Activated naive CD4-positive, alpha-beta T cell treated with anti-CD3 and anti-CD28 coated beads, Interleukin-2, amount 50 U/mL, for 16 hours (primary cell): ENCODE measurements around the gene GABRB1.
"Not testable (repeated sequence)": the region's sequence is repeated elsewhere in the genome, so short reads cannot be mapped to it uniquely, and the experiment has no call there.

Experiments used
- DNase-seq: peaks from one replicate; pipeline ENCODE4 v3.0.0-alpha.2; 2020

The GABRB1 gene

GRCh38 chr4:47330866-47331265, 299.5 kb downstream of the GABRB1 start:
- no peak for DNase-seq

- no peak for DNase-seq
These were observed 303.3 kb downstream of the GABRB1 start for GRCh38 chr4:47334652-47335051.

GRCh38 chr4:47337893-47338292, 306.5 kb downstream of the GABRB1 start:
- DNase-seq, result no peak

GRCh38 chr4:47340914-47341313, 309.5 kb downstream of the GABRB1 start:
- no peak for DNase-seq

DNA sequence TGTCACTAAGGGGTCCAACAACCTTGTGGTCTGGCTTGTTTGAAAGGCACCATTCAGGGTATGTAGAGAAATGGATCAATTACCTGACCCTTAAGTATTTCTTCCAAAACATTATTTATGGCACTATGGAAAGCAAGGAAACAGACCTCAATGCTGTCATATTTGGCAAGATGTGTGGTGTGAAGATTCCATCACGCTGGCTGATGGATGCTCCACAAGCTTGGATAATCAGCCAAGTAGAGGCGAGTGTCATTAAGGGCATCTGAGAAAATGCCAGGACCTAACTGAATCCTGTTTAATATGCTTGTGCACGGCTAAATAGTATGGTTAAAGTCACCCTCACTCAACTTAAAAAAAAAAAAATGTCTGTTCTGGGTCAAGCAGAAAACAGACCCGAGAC, 311.4 kb downstream of the GABRB1 start:
- DNase-seq, result no peak

GRCh38 chr4:47349326-47349725, 318.0 kb downstream of the GABRB1 start:
- DNase-seq, result no peak

- no peak for DNase-seq
These were observed 324.2 kb downstream of the GABRB1 start for GRCh38 chr4:47355568-47355967.

- DNase-seq, result no peak
These were observed 328.5 kb downstream of the GABRB1 start for GRCh38 chr4:47359891-47360290.

DNA sequence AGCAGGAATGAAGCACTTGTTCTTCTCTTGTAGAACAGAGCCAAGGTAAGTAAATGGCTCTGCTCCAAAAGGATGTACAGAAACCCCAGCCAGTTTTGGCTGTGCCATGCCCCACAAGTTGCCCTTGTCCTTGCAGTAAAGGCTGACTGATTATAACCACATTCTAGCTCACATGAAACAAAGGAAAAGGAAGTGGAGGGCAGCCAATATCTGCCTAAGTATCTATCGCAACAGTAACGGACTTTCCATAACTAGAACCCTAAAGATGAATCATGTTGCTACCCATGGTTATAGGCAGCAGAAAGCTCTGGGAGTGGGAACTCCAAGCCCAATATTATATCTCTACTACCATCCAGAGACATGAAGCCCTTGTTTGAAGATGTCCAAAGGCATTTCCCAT, 336.4 kb downstream of the GABRB1 start:
- no peak for DNase-seq

DNA sequence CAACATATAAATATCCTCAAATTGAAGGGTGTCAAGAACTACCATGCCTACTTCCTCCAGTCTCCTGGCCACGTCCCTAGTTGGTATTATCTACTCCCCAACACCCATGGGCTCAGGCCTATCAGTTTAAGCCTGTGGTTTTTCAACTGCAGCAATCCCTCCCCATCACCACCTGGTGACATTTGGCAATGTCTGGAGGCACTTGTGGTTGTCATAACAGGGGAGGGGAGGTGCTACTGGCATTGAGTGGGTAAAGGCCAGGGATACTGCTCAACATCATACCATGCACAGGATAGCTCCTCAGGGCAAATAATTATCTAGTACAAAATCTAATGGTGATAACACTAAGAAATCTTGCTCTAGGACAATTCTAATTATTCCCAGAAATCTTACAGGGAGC, 336.8 kb downstream of the GABRB1 start:
- no peak for DNase-seq

GRCh38 chr4:47372561-47372960, 341.2 kb downstream of the GABRB1 start:
- DNase-seq, result no peak

GRCh38 chr4:47373174-47373573, 341.8 kb downstream of the GABRB1 start:
- DNase-seq, result no peak

DNA sequence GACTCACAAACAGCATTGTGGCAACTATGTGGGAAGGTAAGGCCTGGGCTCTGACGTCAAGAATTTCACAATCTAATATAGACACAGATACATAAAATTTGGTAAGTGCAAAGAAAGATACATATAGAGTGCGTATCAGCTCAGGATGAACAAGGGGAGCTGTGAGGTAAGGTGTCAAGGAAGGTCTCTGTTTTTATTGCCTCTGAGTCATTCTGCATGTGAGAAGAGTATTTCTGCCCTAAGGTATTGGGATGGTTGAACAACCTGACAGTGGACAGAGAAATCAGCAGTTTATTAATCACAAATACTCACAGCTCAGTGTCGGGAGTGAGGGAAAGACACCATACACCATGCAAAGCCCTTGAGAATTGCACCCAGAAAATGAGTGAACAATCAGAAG, 342.3 kb downstream of the GABRB1 start:
- DNase-seq, result no peak

DNA sequence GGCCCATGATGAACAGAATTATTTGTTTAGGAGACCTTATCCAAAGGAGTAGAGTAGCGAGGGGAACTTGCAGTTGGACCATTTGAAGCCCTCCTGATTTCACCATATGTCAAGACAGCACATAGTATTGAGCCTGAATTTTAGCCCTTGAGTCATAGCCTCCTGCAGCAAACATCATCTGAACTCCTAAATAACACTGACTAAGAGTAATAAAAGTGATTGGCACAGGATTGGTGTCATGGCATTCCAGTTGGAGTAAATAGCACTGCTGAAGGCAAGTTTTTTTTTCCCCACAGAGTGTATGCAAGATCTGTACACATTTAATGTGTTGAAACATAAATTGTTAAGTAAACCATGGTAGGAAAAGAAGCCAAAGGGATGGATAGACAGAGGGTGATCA, 343.1 kb downstream of the GABRB1 start:
- no peak for DNase-seq

DNA sequence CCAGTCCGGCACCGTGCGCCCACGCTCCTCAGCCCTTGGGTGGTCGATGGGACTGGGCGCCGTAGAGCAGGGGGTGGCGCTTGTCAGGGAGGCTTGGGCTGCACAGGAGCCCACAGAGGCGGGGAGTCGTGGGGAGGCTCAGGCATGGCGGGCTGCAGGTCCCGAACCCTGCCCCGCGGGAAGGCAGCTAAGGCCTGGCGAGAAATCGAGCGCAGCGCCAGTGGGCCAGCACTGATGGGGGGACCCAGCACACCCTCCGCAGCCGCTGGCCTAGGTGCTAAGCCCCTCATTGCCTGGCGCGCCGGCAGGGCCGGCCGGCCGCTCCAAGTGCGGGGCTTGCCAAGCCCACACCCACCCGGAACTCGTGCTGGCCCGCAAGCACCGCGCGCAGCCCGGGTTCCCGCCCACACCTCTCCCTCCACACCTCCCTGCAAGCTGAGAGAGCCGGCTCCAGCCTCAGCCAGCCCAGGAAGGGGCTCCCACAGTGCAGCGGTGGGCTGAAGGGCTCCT, 346.7 kb downstream of the GABRB1 start:
- not testable (repeated sequence) for DNase-seq

GRCh38 chr4:47381172-47381571, 349.8 kb downstream of the GABRB1 start:
- DNase-seq, result no peak

GRCh38 chr4:47382846-47383360, 351.5 kb downstream of the GABRB1 start:
- no peak for DNase-seq

DNA sequence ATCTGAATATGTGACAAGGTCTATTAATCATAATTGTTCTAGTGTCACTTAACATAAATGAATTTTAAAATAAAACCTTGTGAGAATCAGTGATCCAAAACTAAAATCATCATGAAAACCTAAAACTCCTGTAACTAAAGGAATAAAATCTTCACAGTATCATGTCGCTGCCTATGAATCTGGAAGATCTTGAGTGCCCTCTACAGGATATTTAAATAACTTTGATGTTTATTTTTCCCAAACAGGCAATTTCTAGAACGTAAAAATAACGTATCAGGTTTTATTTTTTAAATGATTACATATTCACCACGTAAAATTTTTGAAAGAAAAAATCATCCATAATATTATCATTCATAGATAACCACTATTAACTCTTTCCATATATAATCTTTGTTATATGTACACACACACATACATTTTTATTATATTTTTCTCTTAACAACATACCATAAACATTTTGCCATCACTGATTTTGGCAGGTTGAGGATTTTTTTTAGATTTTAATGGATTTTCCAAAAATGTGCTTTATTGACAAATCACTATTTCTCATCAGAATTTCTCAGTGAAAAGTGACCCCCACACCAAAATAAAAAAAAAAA, 352.6 kb downstream of the GABRB1 start:
- DNase-seq, result no peak

DNA sequence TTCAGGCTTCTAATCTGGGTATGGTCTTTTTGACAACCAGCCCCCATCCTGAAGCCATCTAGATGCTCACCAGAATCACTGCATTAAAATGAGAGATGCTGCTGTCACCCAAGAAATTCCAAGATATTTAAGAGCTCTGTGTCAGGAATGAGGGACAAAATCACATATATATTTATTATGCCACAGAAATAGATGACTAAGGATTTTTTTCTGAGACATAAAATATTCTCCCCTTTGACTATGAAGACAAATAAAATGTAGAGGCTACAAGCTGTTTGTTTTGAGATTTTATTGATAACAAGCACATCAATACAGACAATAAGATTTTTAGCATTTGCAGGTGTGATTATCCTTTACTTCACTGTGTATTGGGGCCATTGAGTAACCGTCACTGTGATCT, 354.8 kb downstream of the GABRB1 start:
- DNase-seq, result no peak

GRCh38 chr4:47386561-47387235, 355.3 kb downstream of the GABRB1 start:
- no peak for DNase-seq

- DNase-seq, result no peak
These were observed 359.2 kb downstream of the GABRB1 start for GRCh38 chr4:47390428-47391125.

DNA sequence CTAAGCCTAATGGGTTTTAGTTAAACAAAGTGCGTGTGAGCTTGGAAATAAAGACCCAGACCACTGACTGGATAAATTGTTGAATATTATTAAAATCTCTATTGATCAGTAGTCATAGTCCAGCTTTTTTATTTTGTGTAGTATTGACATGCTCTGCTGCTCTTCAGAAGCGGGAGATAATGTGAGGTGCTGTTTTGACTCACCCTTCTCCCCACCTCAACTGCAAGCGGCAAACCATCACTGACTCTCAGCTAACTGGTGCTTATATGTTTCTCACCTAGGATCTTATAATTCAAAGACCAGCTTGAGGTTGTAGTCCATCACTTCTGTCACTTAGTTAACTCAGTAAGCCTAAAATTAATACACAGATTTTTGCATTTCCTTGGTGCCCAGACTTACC, 359.9 kb downstream of the GABRB1 start:
- no peak for DNase-seq

DNA sequence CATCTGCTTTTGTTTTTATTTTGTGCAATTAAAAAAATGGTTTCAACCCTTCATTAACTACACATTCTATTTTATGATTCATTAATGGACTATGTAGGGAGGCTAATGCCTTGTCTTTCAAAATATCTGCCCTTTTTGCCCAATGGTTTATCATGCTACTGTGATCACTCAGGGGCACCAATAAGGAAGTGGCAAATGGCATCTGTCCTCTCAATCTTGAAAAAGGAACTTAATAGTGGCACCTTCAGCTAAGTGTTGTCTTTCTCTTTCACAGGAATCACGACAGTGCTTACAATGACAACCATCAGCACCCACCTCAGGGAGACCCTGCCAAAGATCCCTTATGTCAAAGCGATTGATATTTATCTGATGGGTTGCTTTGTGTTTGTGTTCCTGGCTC, 375.0 kb downstream of the GABRB1 start:
- DNase-seq, result no peak

DNA sequence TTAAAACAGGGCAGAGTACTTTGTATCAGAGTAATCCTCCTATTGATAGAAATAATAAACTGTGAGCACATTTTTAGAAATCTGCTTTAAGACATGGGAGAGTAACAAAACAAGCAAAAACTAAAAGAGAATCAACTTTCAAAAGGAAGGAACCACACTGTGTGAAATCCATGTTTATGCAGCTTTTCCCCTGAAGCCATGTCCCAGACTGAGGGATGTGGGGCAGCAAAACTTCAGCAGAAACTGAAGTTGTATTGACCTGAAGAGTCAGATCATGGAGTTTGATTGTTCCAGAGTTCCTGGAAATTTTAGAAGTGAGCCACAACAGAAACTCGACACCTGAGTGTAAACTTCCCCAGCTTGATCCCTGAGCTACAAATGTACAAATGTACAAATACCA, 378.9 kb downstream of the GABRB1 start:
- no peak for DNase-seq
